Measurements from ENCODE around the gene PRELP.

GRCh38 chr1:203439131-203439730 is 36.4 kb upstream of the PRELP start:
- TF ChIP-seq CTCF (IDR thresholded peaks at IDR 0.05) = no peak
- no peak for TF ChIP-seq POLR2A (IDR thresholded peaks at IDR 0.05)
- TF ChIP-seq POLR2AphosphoS5 (IDR thresholded peaks at IDR 0.05) = no peak
- no peak for TF ChIP-seq EP300 (IDR thresholded peaks at IDR 0.05)

Measured in sigmoid colon (tissue), 4 donors.